Gastrocnemius medialis (tissue), 4 donors: Measurements from ENCODE around the gene PHLDB2. TPM values are rescaled to one million over a fixed set of nuclear protein-coding genes. Genes with fewer than 3 reads are reported as not detected.

ENCODE experiments used
- ATAC-seq, 2 donors: fragments of 150-250 bp; one replicate each; pipeline ENCODE4 v1.9.1; 2016
- DNase-seq, 2 donors: peaks; one replicate each; pipeline ENCODE4 v3.0.0-alpha.2; 2019
- H3K27ac ChIP-seq, 4 donors: fragments of 200-600 bp; sonication (generic); 1 replicate in 1 of 4; 2 replicates in 3 of 4; pipeline ENCODE4 v1.5.1; 2016 to 2018; ENCODE audit warnings: mild to moderate bottlenecking in 2 of 4, moderate library complexity in 1 of 4
- H3K27me3 ChIP-seq, 3 donors: fragments of 200-600 bp; sonication (generic) in 2 of 3; 1 replicate in 1 of 3; 2 replicates in 2 of 3; pipeline versions ENCODE4 v1.5.1 to v1.6.0; 2016 to 2019; ENCODE audit warnings: mild to moderate bottlenecking in 1 of 3, moderate library complexity in 1 of 3
- H3K36me3 ChIP-seq, 2 donors: fragments of 200-600 bp; sonication (generic) in 1 of 2; one replicate each; pipeline ENCODE4 v1.5.1; 2017 to 2018
- H3K4me1 ChIP-seq, 2 donors: fragments of 200-600 bp; sonication (generic) in 1 of 2; one replicate each; pipeline ENCODE4 v1.5.1; 2016 to 2017; ENCODE audit warnings: mild to moderate bottlenecking in 2 of 2
- H3K4me3 ChIP-seq, 4 donors: fragments of 200-600 bp; sonication (generic) in 3 of 4; 1 replicate in 1 of 4; 2 replicates in 3 of 4; pipeline ENCODE4 v1.5.1; 2016 to 2019; ENCODE audit warnings: mild to moderate bottlenecking in 2 of 4
- H3K9me3 ChIP-seq, 3 donors: fragments of 200-600 bp; sonication (generic) in 2 of 3; 1 replicate in 1 of 3; 2 replicates in 2 of 3; pipeline ENCODE4 v1.5.1; 2016 to 2019
- POLR2A ChIP-seq, 2 donors: fragments of 450-650 bp; IDR thresholded peaks; one replicate each; pipeline ENCODE4 v1.6.1; 2017; ENCODE audit warnings: antibody characterized with exemption in 2 of 2, mild to moderate bottlenecking in 2 of 2, moderate library complexity in 2 of 2
- in situ Hi-C, 4 donors: fragments of 200-750 bp; cut with MboI; loops; one replicate each; pipeline versions ENCODE4 v1.15.0 to v1.8.0; 2017; ENCODE audit warnings: low sequenced_read_pairs in 4 of 4
- intact Hi-C: fragments of 100-400 bp; cut with DNase I; formaldehyde crosslinking; loops from one replicate; pipeline ENCODE4 v1.15.1; 2023; ENCODE audit warnings: low total_unique reads
- total RNA-seq, 4 donors: library from RNA; depleted of rRNA; stranded (reverse); fragments of >200 nt; gene quantifications; one replicate each; pipeline versions ENCODE4 v1.1.0 to v1.2.3, GENCODE V29; 2016
- TF ChIP-seq, protein P1 (sequence below), 5 experiments: fragments of 450-650 bp in 3 of 5; fragments of 200-600 bp in 2 of 5; sonication (generic) in 2 of 5; IDR thresholded peaks in 4 of 5; conservative IDR thresholded peaks in 1 of 5; 1 replicate in 4 of 5; 2 replicates in 1 of 5; pipeline ENCODE4 v1.5.1; 2016 to 2019; ENCODE audit warnings: antibody characterized with exemption in 5 of 5, mild to moderate bottlenecking in 3 of 5, moderate library complexity in 3 of 5

PHLDB2 gene
- total RNA-seq, 4 donors from 2014 or later, result 3.0 to 7.2 (median 4.0) TPM

DNA sequence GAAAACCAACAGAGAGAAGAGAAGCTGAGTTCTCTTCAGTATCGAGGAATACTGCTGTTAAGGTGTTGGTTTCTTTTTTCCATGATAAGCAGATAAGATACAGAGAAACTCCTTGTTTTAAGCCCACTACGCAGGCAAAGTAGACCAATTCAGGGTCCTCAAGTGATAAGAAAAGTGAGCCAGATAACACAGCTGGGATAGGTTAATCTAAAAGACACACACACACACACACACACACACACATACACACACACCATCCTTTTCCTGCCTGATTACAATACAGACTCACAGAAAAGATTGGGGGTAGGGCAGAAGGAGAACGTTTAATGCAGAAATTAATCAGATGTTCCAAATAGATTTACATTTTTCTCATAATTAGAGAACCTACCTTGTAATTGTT is 6.5 kb upstream of the PHLDB2 start:
- Histone ChIP-seq H3K36me3 (no peaks in the 10 kb centered on the region), H3K9me3 (no peaks in the 10 kb centered on the region), H3K4me3 (no peak overlapping the region), H3K4me1 (no peaks in the 10 kb centered on the region), H3K27me3 (peaks cover 0 to 9% (median 0%) of the 10 kb centered on the region in 3 donors), H3K27ac (peak overlapping the region in 1 of 4 donors; percentile 36)
- intact Hi-C loops (no loop called here), in situ Hi-C loops (loop anchor here in 1 of 4 donors (10.0 kb wide), 1 partner anchor 138 kb away; no protein-coding TSS in a partner anchor)
- no peak for DNase-seq
- no peak for ATAC-seq
- TF ChIP-seq POLR2A (IDR thresholded peaks at IDR 0.05), result no peak
- TF ChIP-seq, protein P1, sequence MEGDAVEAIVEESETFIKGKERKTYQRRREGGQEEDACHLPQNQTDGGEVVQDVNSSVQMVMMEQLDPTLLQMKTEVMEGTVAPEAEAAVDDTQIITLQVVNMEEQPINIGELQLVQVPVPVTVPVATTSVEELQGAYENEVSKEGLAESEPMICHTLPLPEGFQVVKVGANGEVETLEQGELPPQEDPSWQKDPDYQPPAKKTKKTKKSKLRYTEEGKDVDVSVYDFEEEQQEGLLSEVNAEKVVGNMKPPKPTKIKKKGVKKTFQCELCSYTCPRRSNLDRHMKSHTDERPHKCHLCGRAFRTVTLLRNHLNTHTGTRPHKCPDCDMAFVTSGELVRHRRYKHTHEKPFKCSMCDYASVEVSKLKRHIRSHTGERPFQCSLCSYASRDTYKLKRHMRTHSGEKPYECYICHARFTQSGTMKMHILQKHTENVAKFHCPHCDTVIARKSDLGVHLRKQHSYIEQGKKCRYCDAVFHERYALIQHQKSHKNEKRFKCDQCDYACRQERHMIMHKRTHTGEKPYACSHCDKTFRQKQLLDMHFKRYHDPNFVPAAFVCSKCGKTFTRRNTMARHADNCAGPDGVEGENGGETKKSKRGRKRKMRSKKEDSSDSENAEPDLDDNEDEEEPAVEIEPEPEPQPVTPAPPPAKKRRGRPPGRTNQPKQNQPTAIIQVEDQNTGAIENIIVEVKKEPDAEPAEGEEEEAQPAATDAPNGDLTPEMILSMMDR (IDR thresholded peaks at IDR 0.05 in 4 of 5, conservative IDR thresholded peaks at IDR 0.05 in 1 of 5), result no peak

DNA sequence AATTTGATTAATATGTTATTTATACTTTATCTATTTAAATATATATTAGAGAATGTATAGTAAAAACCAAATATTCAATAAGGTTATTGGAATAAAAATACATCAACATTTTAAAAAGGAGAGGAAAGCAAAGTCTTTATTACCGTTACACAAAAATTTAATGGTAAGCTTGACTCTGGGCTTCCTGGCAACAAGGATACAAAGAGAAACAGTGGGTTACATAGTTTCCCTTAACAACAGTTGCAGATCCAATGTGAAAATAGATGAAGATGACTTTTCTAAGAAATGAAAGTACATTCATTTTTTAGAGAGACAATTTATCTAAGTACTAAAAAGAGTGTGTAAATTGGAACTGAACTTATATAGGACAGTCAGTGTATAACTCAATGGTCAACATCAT is 6.0 kb upstream of the PHLDB2 start:
- Histone ChIP-seq H3K4me1 (no peaks in the 10 kb centered on the region), H3K9me3 (no peaks in the 10 kb centered on the region), H3K27ac (no peak overlapping the region), H3K36me3 (no peaks in the 10 kb centered on the region), H3K27me3 (peaks cover 0 to 12% (median 0%) of the 10 kb centered on the region in 3 donors), H3K4me3 (no peak overlapping the region)
- ATAC-seq (no peak), DNase-seq (no peak)
- intact Hi-C loops (no loop called here), in situ Hi-C loops (loop anchor here in 1 of 4 donors (10.0 kb wide), 1 partner anchor 138 kb away; no protein-coding TSS in a partner anchor)
- TF ChIP-seq, protein P1 (IDR thresholded peaks at IDR 0.05 in 4 of 5, conservative IDR thresholded peaks at IDR 0.05 in 1 of 5), result no peak
- TF ChIP-seq POLR2A (IDR thresholded peaks at IDR 0.05), result no peak

DNA sequence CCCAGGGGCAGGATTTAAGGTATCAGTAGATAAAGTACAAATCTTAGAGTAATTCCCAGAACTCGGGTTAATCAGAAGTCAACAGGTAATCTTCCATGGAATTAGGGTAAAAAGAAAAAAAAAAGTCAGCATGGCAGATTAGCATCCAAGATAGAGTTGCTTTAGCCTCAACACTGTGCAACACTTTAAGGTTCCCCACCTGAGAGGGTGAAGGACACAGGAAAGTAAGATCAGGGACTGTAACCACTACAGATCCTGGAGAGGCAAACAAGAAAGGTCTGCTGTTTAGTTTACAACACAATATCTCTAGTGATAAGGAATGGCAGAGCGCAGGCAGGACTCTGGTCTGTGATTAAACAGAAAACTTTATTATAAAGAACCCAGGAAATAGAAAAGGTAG is 4.1 kb upstream of the PHLDB2 start:
- peaks cover 11 to 30% (median 15%) of the 10 kb centered on the region in 3 donors for H3K27me3 ChIP-seq
- TF ChIP-seq, protein P1 (IDR thresholded peaks at IDR 0.05 in 4 of 5, conservative IDR thresholded peaks at IDR 0.05 in 1 of 5), result no peak
- no peak for TF ChIP-seq POLR2A (IDR thresholded peaks at IDR 0.05)
- no peak overlapping the region for H3K4me3 ChIP-seq
- intact Hi-C loops, result no loop called here
- H3K36me3 ChIP-seq, result no peaks in the 10 kb centered on the region
- no peaks in the 10 kb centered on the region for H3K4me1 ChIP-seq
- DNase-seq (no peak), ATAC-seq (no peak)
- in situ Hi-C loops, result loop anchor here in 1 of 4 donors (10.0 kb wide), 1 partner anchor 140 kb away; no protein-coding TSS in a partner anchor
- H3K9me3 ChIP-seq, result no peaks in the 10 kb centered on the region
- no peak overlapping the region for H3K27ac ChIP-seq

DNA sequence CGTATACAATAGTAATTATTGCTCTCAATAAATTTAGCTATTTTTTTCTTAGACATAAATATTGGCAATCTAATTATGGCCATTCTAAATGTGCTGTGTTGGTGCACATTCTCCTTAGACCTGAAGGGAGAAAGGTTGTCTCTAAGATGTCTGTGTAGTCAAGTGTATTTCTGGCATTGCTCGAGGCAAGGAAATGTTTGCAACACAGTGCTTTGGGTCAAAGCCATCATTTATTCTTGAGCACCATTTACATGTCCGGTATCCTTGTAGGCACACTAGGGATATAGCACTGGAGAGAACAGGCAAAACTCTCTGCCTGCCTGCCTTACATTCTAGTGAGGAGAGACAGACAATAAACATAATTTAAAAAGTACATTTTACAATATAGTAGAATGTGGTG is 2.6 kb upstream of the PHLDB2 start:
- Histone ChIP-seq H3K9me3 (no peaks in the 10 kb centered on the region), H3K27me3 (peaks cover 19 to 41% (median 27%) of the 10 kb centered on the region in 3 donors), H3K4me1 (no peaks in the 10 kb centered on the region), H3K36me3 (no peaks in the 10 kb centered on the region), H3K4me3 (no peak overlapping the region), H3K27ac (no peak overlapping the region)
- ATAC-seq, result no peak
- intact Hi-C loops (no loop called here), in situ Hi-C loops (loop anchor here in 1 of 4 donors (10.0 kb wide), 1 partner anchor 142 kb away; no protein-coding TSS in a partner anchor)
- TF ChIP-seq POLR2A (IDR thresholded peaks at IDR 0.05), result no peak
- TF ChIP-seq, protein P1 (IDR thresholded peaks at IDR 0.05 in 4 of 5, conservative IDR thresholded peaks at IDR 0.05 in 1 of 5), result no peak
- DNase-seq, result no peak

DNA sequence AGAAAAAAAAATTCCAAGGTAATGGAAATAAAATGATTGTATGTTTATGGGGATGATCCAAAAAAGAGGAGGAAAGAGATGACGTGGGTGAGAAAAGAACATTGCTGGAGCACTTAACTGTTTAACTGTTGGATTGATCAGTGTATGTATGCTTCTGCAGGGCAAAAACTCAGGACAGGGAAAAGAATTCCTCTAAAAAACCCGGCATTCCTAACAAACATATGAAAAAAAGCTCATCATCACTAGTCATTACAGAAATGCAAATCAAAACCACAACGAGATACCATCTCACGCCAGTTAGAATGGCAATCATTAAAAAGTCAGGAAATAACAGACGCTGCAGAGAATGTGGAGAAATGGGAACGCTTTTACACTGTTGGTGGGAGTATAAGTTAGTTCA is 1.6 kb upstream of the PHLDB2 start:
- no peak overlapping the region for H3K4me3 ChIP-seq
- ATAC-seq, result no peak
- H3K27ac ChIP-seq, result no peak overlapping the region
- peaks cover 22 to 46% (median 33%) of the 10 kb centered on the region in 3 donors for H3K27me3 ChIP-seq
- in situ Hi-C loops (loop anchor here in 1 of 4 donors (10.0 kb wide), 1 partner anchor 143 kb away; no protein-coding TSS in a partner anchor), intact Hi-C loops (no loop called here)
- no peaks in the 10 kb centered on the region for H3K9me3 ChIP-seq
- H3K36me3 ChIP-seq, result no peaks in the 10 kb centered on the region
- H3K4me1 ChIP-seq, result peaks cover 0 to 4% of the 10 kb centered on the region in 2 donors
- TF ChIP-seq POLR2A (IDR thresholded peaks at IDR 0.05), result no peak
- TF ChIP-seq, protein P1 (IDR thresholded peaks at IDR 0.05 in 4 of 5, conservative IDR thresholded peaks at IDR 0.05 in 1 of 5), result no peak
- no peak for DNase-seq
